DND-41 (cell line): ENCODE results near the gene EPN2.

Experiments used
- ATAC-seq: fragments of 200-7000 bp; cut with Tn5 transposase; 3 replicates; pipeline ENCODE4 v1.9.1; 2021; ENCODE audit warnings: low read depth; ENCODE audit not compliant: insufficient read depth
- DNase-seq: peaks from one replicate; pipeline ENCODE4 v3.0.0-alpha.2; 2020
- H2AFZ ChIP-seq: 2 replicates; pipeline ENCODE4 v1.6.0; 2012; ENCODE audit warnings: low read depth, low read length
- H3K27ac ChIP-seq: 2 replicates; pipeline ENCODE4 v1.5.1; 2012; ENCODE audit warnings: low read length, inconsistent platforms
- H3K27me3 ChIP-seq: fragments of 200-600 bp; sonication (generic); 2 replicates; pipeline ENCODE4 v1.6.0; 2012; ENCODE audit warnings: low read length, mild to moderate bottlenecking, inconsistent platforms; ENCODE audit not compliant: insufficient read depth, poor library complexity
- H3K36me3 ChIP-seq: 2 replicates; pipeline ENCODE4 v1.5.1; 2012; ENCODE audit warnings: low read length, inconsistent platforms; ENCODE audit not compliant: insufficient read depth
- H3K4me1 ChIP-seq: 2 replicates; pipeline ENCODE4 v1.5.1; 2012; ENCODE audit warnings: mild to moderate bottlenecking, low read length; ENCODE audit not compliant: insufficient read depth
- H3K4me2 ChIP-seq: 2 replicates; pipeline ENCODE4 v1.6.0; 2012; ENCODE audit warnings: mild to moderate bottlenecking, moderate library complexity, low read length, inconsistent platforms; ENCODE audit not compliant: insufficient read depth
- H3K4me3 ChIP-seq, 2 experiments: fragments of 200-600 bp in 1 of 2; shearing (Covaris generic) in 1 of 2; 2 replicates each; pipeline ENCODE4 v1.5.1; 2012 to 2016; ENCODE audit warnings: inconsistent platforms in 2 of 2, low read length in 2 of 2, mild to moderate bottlenecking in 2 of 2, low read depth in 1 of 2, moderate library complexity in 1 of 2
- H3K79me2 ChIP-seq: 2 replicates; pipeline ENCODE4 v1.6.0; 2012; ENCODE audit warnings: low read length, inconsistent platforms; ENCODE audit not compliant: insufficient read depth
- H3K9ac ChIP-seq: 2 replicates; pipeline ENCODE4 v1.6.0; 2012; ENCODE audit warnings: low read depth, mild to moderate bottlenecking, inconsistent platforms, low read length, moderate library complexity
- H3K9me3 ChIP-seq: 2 replicates; pipeline ENCODE4 v1.5.1; 2012; ENCODE audit warnings: low read length, moderate library complexity, mild to moderate bottlenecking, inconsistent platforms; ENCODE audit not compliant: insufficient read depth, severe bottlenecking
- H4K20me1 ChIP-seq: 2 replicates; pipeline ENCODE4 v1.6.0; 2012; ENCODE audit warnings: low read length; ENCODE audit not compliant: insufficient read depth
- EZH2 ChIP-seq: IDR thresholded peaks from 3 replicates; pipeline ENCODE4 v1.6.1; 2012; ENCODE audit warnings: borderline replicate concordance, low read depth, mild to moderate bottlenecking, moderate library complexity, low read length, inconsistent platforms; ENCODE audit not compliant: severe bottlenecking
- TF ChIP-seq, protein P1 (sequence below): IDR thresholded peaks from 2 replicates; pipeline ENCODE4 v1.5.1; 2012; ENCODE audit warnings: borderline replicate concordance, low read length, moderate library complexity, mild to moderate bottlenecking; ENCODE audit not compliant: poor library complexity, severe bottlenecking; ENCODE audit errors: extremely low read depth

The EPN2 gene

DNA sequence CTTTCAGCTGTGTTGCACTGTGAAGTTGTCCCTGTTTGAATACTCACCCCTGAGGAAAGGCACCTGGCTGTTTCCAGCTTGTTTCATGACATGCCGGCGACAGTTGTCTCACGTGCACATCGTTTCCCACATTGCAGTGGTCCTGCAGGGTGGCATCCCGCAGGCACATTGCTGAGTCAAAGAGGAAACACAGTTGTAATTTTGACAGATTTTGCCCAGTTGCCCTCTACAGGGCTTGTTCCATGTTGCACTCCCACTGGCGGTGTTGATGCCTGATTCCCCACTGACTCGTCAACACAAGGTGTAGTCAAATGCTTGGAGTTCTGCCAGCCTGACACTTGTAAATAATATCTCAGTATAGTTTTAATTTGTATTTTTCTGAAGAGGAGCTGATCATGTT, 23.8 kb downstream of the EPN2 start:
- no peak for ATAC-seq
- Histone ChIP-seq H3K27me3 (peaks cover 43% of the 10 kb centered on the region), H3K79me2 (no peaks in the 10 kb centered on the region), H3K27ac (no peak overlapping the region), H3K4me2 (no peak overlapping the region), H3K9ac (no peak overlapping the region), H2AFZ (no peak overlapping the region), H3K4me1 (no peaks in the 10 kb centered on the region), H3K4me3 (no peak overlapping the region), H3K9me3 (no peaks in the 10 kb centered on the region), H4K20me1 (peaks cover 18% of the 10 kb centered on the region), H3K36me3 (no peaks in the 10 kb centered on the region)
- no peak for DNase-seq
- TF ChIP-seq EZH2 = no peak
- TF ChIP-seq, protein P1, sequence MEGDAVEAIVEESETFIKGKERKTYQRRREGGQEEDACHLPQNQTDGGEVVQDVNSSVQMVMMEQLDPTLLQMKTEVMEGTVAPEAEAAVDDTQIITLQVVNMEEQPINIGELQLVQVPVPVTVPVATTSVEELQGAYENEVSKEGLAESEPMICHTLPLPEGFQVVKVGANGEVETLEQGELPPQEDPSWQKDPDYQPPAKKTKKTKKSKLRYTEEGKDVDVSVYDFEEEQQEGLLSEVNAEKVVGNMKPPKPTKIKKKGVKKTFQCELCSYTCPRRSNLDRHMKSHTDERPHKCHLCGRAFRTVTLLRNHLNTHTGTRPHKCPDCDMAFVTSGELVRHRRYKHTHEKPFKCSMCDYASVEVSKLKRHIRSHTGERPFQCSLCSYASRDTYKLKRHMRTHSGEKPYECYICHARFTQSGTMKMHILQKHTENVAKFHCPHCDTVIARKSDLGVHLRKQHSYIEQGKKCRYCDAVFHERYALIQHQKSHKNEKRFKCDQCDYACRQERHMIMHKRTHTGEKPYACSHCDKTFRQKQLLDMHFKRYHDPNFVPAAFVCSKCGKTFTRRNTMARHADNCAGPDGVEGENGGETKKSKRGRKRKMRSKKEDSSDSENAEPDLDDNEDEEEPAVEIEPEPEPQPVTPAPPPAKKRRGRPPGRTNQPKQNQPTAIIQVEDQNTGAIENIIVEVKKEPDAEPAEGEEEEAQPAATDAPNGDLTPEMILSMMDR = no peak

DNA sequence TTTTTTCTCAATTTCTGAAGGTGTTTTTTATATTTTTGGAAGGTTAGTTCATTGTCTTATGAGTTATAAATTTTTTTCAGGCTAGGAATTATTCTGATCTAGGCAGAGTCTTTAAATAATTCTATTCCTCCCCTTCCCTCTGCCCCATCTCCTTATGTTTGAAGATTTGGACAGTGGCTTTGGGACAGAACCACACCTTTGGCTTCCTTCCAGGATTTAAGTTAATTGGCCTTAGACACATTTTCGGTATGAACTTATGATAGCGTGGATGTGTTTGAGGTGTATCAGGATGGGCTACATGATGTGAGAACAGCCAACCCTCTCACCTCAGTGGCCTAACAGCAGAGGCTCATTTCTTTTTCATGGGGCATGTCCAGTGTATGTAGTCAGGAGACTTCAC, 24.3 kb downstream of the EPN2 start:
- DNase-seq = no peak
- peaks cover 18% of the 10 kb centered on the region for H4K20me1 ChIP-seq
- H3K4me1 ChIP-seq = no peaks in the 10 kb centered on the region
- H3K9ac ChIP-seq = no peak overlapping the region
- ATAC-seq = no peak
- no peak overlapping the region for H2AFZ ChIP-seq
- H3K79me2 ChIP-seq = no peaks in the 10 kb centered on the region
- no peaks in the 10 kb centered on the region for H3K36me3 ChIP-seq
- H3K4me2 ChIP-seq = no peak overlapping the region
- H3K27ac ChIP-seq = no peak overlapping the region
- no peak overlapping the region for H3K4me3 ChIP-seq
- TF ChIP-seq, protein P1 = no peak
- TF ChIP-seq EZH2 = no peak
- H3K9me3 ChIP-seq = no peaks in the 10 kb centered on the region
- peaks cover 43% of the 10 kb centered on the region for H3K27me3 ChIP-seq

DNA sequence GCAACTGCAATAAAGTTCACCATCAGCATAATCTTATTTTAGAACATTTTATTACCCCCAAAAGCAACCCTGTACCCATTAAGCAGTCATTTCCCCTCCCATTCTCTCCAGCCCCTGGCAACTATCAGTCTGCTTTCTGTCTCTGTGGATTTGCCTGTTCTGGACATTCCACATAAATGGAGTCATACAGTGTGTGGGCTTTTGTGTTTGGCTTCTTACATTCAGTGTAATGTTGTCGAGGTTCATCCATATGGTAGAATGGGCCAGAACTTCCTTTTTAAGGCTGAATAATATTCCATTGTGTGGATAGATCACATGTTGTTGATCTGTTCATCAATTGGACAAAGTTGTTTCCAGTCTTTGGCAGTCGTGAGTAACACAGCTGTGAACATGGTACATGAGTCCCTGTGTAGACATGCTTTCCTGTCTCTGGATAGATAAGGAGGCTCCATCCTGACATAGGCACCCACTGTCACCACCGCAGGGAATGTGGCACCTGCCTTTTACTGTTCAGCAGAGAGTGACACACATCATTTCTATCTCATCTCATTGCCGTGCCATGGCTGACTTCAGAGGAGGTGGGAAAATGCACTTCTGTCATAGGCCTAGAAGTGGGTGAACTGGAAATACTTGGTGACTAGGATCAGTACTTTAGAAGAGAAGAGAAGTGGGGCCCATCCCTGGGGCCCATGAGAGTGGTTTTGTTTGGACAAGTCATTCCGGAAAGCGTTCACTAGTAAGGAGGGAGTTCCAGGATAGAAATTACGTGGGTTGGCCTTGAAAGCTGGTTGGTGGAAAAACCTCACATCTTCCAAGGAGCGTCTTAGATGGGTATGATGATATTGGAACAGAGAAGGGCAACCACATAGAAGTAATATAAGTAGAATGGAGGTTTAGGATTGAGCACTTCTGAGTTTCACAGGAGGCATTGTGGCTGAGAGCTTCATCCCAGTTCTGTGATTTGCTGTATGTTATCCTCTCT, 25.8 kb downstream of the EPN2 start:
- no peak overlapping the region for H3K27ac ChIP-seq
- H3K4me3 ChIP-seq = no peak overlapping the region
- H4K20me1 ChIP-seq = peaks cover 18% of the 10 kb centered on the region
- peaks cover 45% of the 10 kb centered on the region for H3K27me3 ChIP-seq
- no peak overlapping the region for H2AFZ ChIP-seq
- H3K9me3 ChIP-seq = no peaks in the 10 kb centered on the region
- H3K9ac ChIP-seq = no peak overlapping the region
- TF ChIP-seq EZH2 = no peak
- TF ChIP-seq, protein P1 = no peak
- no peak overlapping the region for H3K4me2 ChIP-seq
- no peak for ATAC-seq
- H3K79me2 ChIP-seq = no peaks in the 10 kb centered on the region
- no peak for DNase-seq
- H3K36me3 ChIP-seq = no peaks in the 10 kb centered on the region
- no peaks in the 10 kb centered on the region for H3K4me1 ChIP-seq
